T-helper 1 cell treated with Interleukin-12 subunit alpha and Interleukin-12 subunit beta and Interleukin-4 antibody, amounts not matched to agents 30 ng/mL and 1 ng/mL, for 36 hours (primary cell): ENCODE measurements around the gene TRIM9. TPM values are rescaled to one million over a fixed set of nuclear protein-coding genes. Genes with fewer than 3 reads are reported as not detected.

Source experiments
- intact Hi-C: fragments of 100-400 bp; cut with micrococcal nuclease; formaldehyde crosslinking; loops from one replicate; pipeline ENCODE4 v1.15.1; 2024
- total RNA-seq: library from RNA; stranded (reverse); gene quantifications from 2 replicates; pipeline ENCODE4 v1.2.3, GENCODE V29; 2022

Gene TRIM9
- total RNA-seq = 0.22 TPM in 2 replicates

GRCh38 chr14:51094901-51095853, at the start of gene TRIM9:
Gene TRIM9, minus strand, starts transcription at chr14:51095105. Its CDS starts 166 bp downstream, at chr14:51094939.
- intact Hi-C loops = loop anchor here (1.0 to 10.0 kb wide), 8 partner anchors 145 to 1460 kb away; partner anchors contain the start of genes FRMD6, GPR137C, NIN and TMX1

- intact Hi-C loops = no loop called here
These were observed 46.0 kb upstream of the TRIM9 start for GRCh38 chr14:51140856-51141255.

- intact Hi-C loops = no loop called here
These were observed 45.4 kb upstream of the TRIM9 start for GRCh38 chr14:51140338-51140737.

GRCh38 chr14:51139121-51139681, 44.3 kb upstream of the TRIM9 start:
- intact Hi-C loops = no loop called here

GRCh38 chr14:51138404-51139103, 43.6 kb upstream of the TRIM9 start:
- intact Hi-C loops = no loop called here

- intact Hi-C loops = no loop called here
These were observed 36.6 kb upstream of the TRIM9 start for GRCh38 chr14:51131516-51131915.

- intact Hi-C loops = no loop called here
These were observed 34.2 kb upstream of the TRIM9 start for GRCh38 chr14:51129130-51129529.

GRCh38 chr14:51124029-51124428, 29.1 kb upstream of the TRIM9 start:
- intact Hi-C loops = no loop called here

- intact Hi-C loops = no loop called here
These were observed 26.2 kb upstream of the TRIM9 start for GRCh38 chr14:51121096-51121495.

GRCh38 chr14:51119411-51120051, 24.6 kb upstream of the TRIM9 start:
- intact Hi-C loops = no loop called here

- intact Hi-C loops = no loop called here
These were observed 24.1 kb upstream of the TRIM9 start for GRCh38 chr14:51118993-51119392.

- intact Hi-C loops = no loop called here
These were observed 22.7 kb upstream of the TRIM9 start for GRCh38 chr14:51117593-51117992.

- intact Hi-C loops = no loop called here
These were observed 21.8 kb upstream of the TRIM9 start for GRCh38 chr14:51116682-51117081.

GRCh38 chr14:51109651-51110050, 14.7 kb upstream of the TRIM9 start:
- intact Hi-C loops = no loop called here

- intact Hi-C loops = no loop called here
These were observed 12.9 kb upstream of the TRIM9 start for GRCh38 chr14:51107801-51108200.

GRCh38 chr14:51104467-51104866, 9.6 kb upstream of the TRIM9 start:
- intact Hi-C loops = no loop called here

- intact Hi-C loops = loop anchor here (5.0 to 10.0 kb wide), 5 partner anchors 262 to 1458 kb away; partner anchors contain the start of genes FRMD6, GPR137C, NIN and TXNDC16
These were observed 2.4 kb upstream of the TRIM9 start for GRCh38 chr14:51097287-51097686.

GRCh38 chr14:51096870-51097269, 2.0 kb upstream of the TRIM9 start:
- intact Hi-C loops = loop anchor here (5.0 to 10.0 kb wide), 5 partner anchors 262 to 1458 kb away; partner anchors contain the start of genes FRMD6, GPR137C, NIN and TXNDC16

- intact Hi-C loops = loop anchor here (1.0 to 10.0 kb wide), 8 partner anchors 144 to 1459 kb away; partner anchors contain the start of genes FRMD6, GPR137C, NIN and TMX1
These were observed 1.2 kb upstream of the TRIM9 start for GRCh38 chr14:51095854-51096823.
